ENCODE results near the gene B9D2. TPM values are rescaled to one million over a fixed set of nuclear protein-coding genes. Genes with fewer than 3 reads are reported as not detected.

The B9D2 gene
- total RNA-seq, 5 donors from 2014 or later (not counting 1 experiment from before 2014, with no cell fraction given), result 15.3 to 27.9 (median 16.4) TPM

DNA sequence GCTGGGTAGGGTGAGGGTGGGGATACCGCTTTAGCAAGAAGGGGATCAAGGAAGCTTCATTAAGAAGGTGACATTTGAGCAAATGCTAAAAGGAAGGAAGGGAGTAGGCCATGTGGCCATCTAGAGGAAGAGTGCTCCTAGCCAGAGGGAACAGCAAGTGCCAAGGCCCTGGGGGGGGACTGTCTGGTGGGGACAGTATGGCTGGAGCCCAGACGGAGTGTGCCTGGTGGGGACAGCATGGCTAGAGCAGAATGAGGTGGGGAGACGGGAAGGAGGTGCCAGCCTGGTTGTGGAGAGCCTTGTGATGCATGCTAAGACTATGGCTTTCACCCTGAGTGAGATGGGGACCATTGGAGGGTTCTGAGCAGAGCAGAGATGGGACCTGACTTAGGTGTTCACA lies 8.1 kb downstream of the B9D2 start:
- no peak for ATAC-seq (replicated peaks in 1 of 4)
- Histone ChIP-seq H3K27me3 (replicated peaks in 1 of 2; ENCODE audit: control insufficient read depth in 2 of 2, extremely low read depth in 1 of 2, insufficient read depth in 2 of 2, low read length in 1 of 2) (no peaks in the 10 kb centered on the region), H3K9me3 (no peaks in the 10 kb centered on the region), H3K4me1 (ENCODE audit: control insufficient read depth in 1 of 2, extremely low read depth in 1 of 2, insufficient read depth in 2 of 2, low read length in 2 of 2) (peaks cover 47 to 56% of the 10 kb centered on the region in 2 experiments), H3K4me3 (ENCODE audit: control insufficient read depth in 1 of 2, extremely low read depth in 1 of 2, low read length in 1 of 2) (peak overlapping the region in 1 of 2 donors; percentile 32), H3K27ac (ENCODE audit: low read length) (peak overlapping the region; percentile 80), H3K36me3 (ENCODE audit: control insufficient read depth in 2 of 2, extremely low read depth in 1 of 2, insufficient read depth in 1 of 2, low read length in 1 of 2) (no peaks in the 10 kb centered on the region)
- no peak for DNase-seq
- CTCF ChIA-PET, result interaction anchor here in 1 of 2 donors (0.7 to 2.7 kb wide), 4 partner anchors 9 to 634 kb away, joined by 3 to 17 read pairs (median 4); partner anchors contain the start of gene B9D2
- peak overlapping the region; percentile 93 to 98 for H3K27ac Mint-ChIP-seq
- POLR2A ChIA-PET, result interaction anchor here in 1 of 2 donors (0.7 to 1.1 kb wide), 2 partner anchors 8 to 53 kb away, joined by 3 to 6 read pairs; partner anchors contain the start of gene B9D2
- 69% methylated on average over 3 of the region's 3 CpGs for WGBS (ENCODE audit: insufficient coverage)
- H3K4me1 Mint-ChIP-seq, result peaks cover 58 to 62% (median 59%) of the 10 kb centered on the region in 3 donors
- H3K9me3 Mint-ChIP-seq, result no peaks in the 10 kb centered on the region
- peak overlapping the region; percentile 1 to 99 (median 1) for H3K4me3 Mint-ChIP-seq
- peaks cover 4% of the 10 kb centered on the region for H3K36me3 Mint-ChIP-seq
- no peaks in the 10 kb centered on the region for H3K27me3 Mint-ChIP-seq

DNA sequence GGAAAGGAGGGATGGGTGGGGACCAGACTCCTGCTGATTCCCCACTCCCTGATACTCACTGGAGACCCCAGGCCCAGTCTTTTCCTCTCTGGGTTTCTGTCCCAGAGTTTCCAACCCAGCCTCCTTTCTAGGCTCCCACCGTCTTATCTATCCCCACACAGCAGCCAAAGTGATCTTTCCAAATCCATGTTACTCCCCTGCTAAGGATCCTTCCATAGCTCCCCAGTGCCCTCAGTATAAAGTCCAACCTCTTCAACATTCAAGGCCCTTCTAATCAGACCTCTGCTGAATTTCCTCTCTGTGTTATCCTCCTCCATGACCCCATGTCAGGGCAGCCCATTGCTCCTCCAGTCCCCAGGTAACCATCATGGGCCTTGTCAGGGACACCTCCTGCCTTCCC lies 8.9 kb downstream of the B9D2 start:
- no peaks in the 10 kb centered on the region for H3K27me3 Mint-ChIP-seq
- H3K27ac ChIP-seq (ENCODE audit: low read length), result peak overlapping the region; percentile 80
- POLR2A ChIA-PET, result interaction anchor here (0.7 to 4.9 kb wide), 3 partner anchors 8 to 54 kb away, joined by 3 to 49 read pairs (median 6); partner anchors contain the start of gene B9D2 (in 2 of the 2)
- CTCF ChIA-PET, result interaction anchor here in 1 of 2 donors (0.7 to 2.7 kb wide), 3 partner anchors 10 to 633 kb away, joined by 3 to 17 read pairs (median 3); partner anchors contain the start of gene B9D2
- ATAC-seq (replicated peaks in 1 of 4), result no peak
- DNase-seq, result no peak
- H3K9me3 Mint-ChIP-seq, result no peaks in the 10 kb centered on the region
- peaks cover 54 to 63% of the 10 kb centered on the region in 2 experiments for H3K4me1 ChIP-seq (ENCODE audit: control insufficient read depth in 1 of 2, extremely low read depth in 1 of 2, insufficient read depth in 2 of 2, low read length in 2 of 2)
- no peaks in the 10 kb centered on the region for H3K27me3 ChIP-seq (replicated peaks in 1 of 2; ENCODE audit: control insufficient read depth in 2 of 2, extremely low read depth in 1 of 2, insufficient read depth in 2 of 2, low read length in 1 of 2)
- H3K27ac Mint-ChIP-seq, result peak overlapping the region; percentile 93 to 98
- H3K4me1 Mint-ChIP-seq, result peaks cover 57 to 67% (median 61%) of the 10 kb centered on the region in 3 donors
- peaks cover 4% of the 10 kb centered on the region for H3K36me3 Mint-ChIP-seq
- 100% methylated on average over 1 of the region's 1 CpG for WGBS (ENCODE audit: insufficient coverage)
- H3K4me3 Mint-ChIP-seq, result peak overlapping the region; percentile 26 to 99 (median 45)
- H3K9me3 ChIP-seq, result no peaks in the 10 kb centered on the region
- no peak overlapping the region for H3K4me3 ChIP-seq (ENCODE audit: control insufficient read depth in 1 of 2, extremely low read depth in 1 of 2, low read length in 1 of 2)
- no peaks in the 10 kb centered on the region for H3K36me3 ChIP-seq (ENCODE audit: control insufficient read depth in 2 of 2, extremely low read depth in 1 of 2, insufficient read depth in 1 of 2, low read length in 1 of 2)

DNA sequence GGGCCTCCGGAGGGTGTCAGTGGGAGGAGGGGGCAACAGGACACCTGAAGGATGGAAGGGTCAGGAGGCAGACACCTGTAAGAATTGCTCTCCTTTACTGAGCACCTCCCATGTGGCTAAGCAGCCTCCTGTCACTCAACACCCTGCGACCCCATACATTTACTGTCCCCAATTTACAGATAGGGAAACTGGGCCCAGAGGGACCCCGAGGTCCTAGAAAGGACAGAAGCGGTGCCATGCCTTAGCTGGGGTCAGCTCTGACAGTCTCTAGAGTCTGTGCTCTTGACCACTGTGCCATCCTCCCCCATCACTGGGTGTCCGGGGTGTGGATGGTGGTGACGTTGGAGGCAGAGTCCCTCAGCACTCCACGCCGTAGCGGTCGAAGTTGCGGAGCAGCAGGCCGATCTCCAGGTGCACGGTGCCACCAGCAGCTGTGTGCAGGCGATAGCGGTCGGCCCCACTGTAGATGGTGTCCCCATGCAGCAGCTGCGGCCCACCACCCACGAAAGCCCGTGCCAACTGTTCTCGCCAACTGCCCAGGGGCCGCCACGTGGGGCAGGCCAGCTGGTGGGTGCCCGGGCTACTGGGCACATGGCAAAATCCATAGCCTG lies 9.5 kb downstream of the B9D2 start:
- Histone ChIP-seq H3K27ac (ENCODE audit: low read length) (peak overlapping the region; percentile 80), H3K9me3 (no peaks in the 10 kb centered on the region), H3K36me3 (ENCODE audit: control insufficient read depth in 2 of 2, extremely low read depth in 1 of 2, insufficient read depth in 1 of 2, low read length in 1 of 2) (no peaks in the 10 kb centered on the region), H3K4me1 (ENCODE audit: control insufficient read depth in 1 of 2, extremely low read depth in 1 of 2, insufficient read depth in 2 of 2, low read length in 2 of 2) (peaks cover 60 to 66% of the 10 kb centered on the region in 2 experiments), H3K4me3 (ENCODE audit: control insufficient read depth in 1 of 2, extremely low read depth in 1 of 2, low read length in 1 of 2) (peak overlapping the region; percentile 32 to 51), H3K27me3 (replicated peaks in 1 of 2; ENCODE audit: control insufficient read depth in 2 of 2, extremely low read depth in 1 of 2, insufficient read depth in 2 of 2, low read length in 1 of 2) (no peaks in the 10 kb centered on the region)
- DNase-seq (peak in 1 of 35 experiments; percentile 9), ATAC-seq (replicated peaks in 1 of 4) (no peak)
- ChIA-PET POLR2A (interaction anchor here in 1 of 2 donors (4.9 kb wide), 1 partner anchor 9 kb away, joined by 49 read pairs; the partner anchor contains the start of gene B9D2), CTCF (interaction anchor here in 1 of 2 donors (2.7 kb wide), 1 partner anchor 11 kb away, joined by 17 read pairs; the partner anchor contains the start of gene B9D2)
- Mint-ChIP-seq H3K9me3 (no peaks in the 10 kb centered on the region), H3K27ac (peak overlapping the region; percentile 97), H3K27me3 (no peaks in the 10 kb centered on the region), H3K36me3 (peaks cover 6% of the 10 kb centered on the region), H3K4me3 (peak overlapping the region; percentile 70 to 99 (median 77)), H3K4me1 (peaks cover 59 to 68% (median 62%) of the 10 kb centered on the region in 3 donors)
- WGBS (ENCODE audit: insufficient coverage), result 96% methylated on average over 17 of the region's 23 CpGs

DNA sequence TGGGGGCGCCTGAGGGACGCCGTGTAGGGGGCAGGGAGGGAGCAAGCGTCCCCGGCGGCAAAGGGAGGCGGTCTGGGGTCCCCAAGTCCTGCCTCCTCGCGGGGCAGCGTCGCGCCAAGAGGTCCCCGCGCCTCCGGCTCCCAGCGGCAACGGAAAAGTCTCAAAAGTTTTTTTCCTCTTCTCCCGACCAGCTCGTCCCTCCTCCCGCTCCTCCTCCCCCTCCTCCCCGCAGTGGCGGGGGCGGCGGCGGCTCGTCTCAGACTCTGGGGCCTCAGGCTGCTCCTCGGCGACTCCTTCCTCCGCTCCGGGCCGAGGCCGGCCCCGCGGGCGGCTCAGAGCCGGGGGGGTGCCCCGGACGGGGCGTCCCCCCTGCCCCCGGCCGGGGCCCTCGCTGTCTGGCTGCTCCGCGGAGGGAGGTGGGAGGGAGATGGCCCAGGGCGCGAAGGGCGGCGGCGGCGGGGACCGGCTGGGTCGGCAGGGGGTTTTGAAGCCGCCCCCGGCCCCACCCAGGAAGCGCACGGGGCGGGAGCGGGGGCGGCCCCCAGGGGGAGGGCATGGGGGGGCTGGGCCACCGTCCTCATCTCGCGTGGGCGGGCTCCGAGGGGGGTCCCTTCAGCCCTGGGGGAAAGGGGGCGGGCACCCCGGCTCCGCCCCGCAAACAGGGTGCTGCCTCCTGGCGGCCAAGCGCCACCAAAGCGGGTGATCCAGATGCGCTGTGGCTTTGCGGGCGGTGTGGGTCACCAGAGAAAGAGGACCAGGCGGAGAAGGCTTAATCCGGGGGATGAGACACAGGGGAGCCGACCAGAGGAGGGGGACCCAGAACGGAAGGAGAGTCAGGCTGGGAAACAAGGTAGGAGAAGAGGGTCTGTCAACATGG lies 10.2 kb downstream of the B9D2 start, which contains the start of gene TGFB1:
Gene TGFB1 (minus strand): TSS at position 457 of the 877 bp plus-strand sequence. CDS start 878 bp downstream, outside the sequence.
- H3K4me1 ChIP-seq (ENCODE audit: control insufficient read depth in 1 of 2, extremely low read depth in 1 of 2, insufficient read depth in 2 of 2, low read length in 2 of 2), result peaks cover 67 to 72% of the 10 kb centered on the region in 2 experiments
- no peaks in the 10 kb centered on the region for H3K36me3 ChIP-seq (ENCODE audit: control insufficient read depth in 2 of 2, extremely low read depth in 1 of 2, insufficient read depth in 1 of 2, low read length in 1 of 2)
- CTCF ChIA-PET, result interaction anchor here in 1 of 2 donors (2.7 kb wide), 1 partner anchor 11 kb away, joined by 17 read pairs; the partner anchor contains the start of gene B9D2
- H3K27ac Mint-ChIP-seq, result peak within 1 kb of the TSS; percentile 97 to 98
- peak within 1 kb of the TSS; percentile 92 for H3K27ac ChIP-seq (ENCODE audit: low read length)
- DNase-seq (peak; percentile 86 to 97 (median 93)), ATAC-seq (replicated peaks in 1 of 4) (peak; percentile 59 to 73 (median 64))
- no peaks in the 10 kb centered on the region for H3K9me3 Mint-ChIP-seq
- H3K27me3 Mint-ChIP-seq, result no peaks in the 10 kb centered on the region
- POLR2A ChIA-PET, result interaction anchor here in 1 of 2 donors (1.0 to 4.9 kb wide), 2 partner anchors 10 to 26 kb away, joined by 4 to 49 read pairs; partner anchors contain the start of gene B9D2
- H3K4me3 ChIP-seq (ENCODE audit: control insufficient read depth in 1 of 2, extremely low read depth in 1 of 2, low read length in 1 of 2), result peak within 1 kb of the TSS; percentile 68 to 94
- H3K4me1 Mint-ChIP-seq, result peaks cover 63 to 75% (median 67%) of the 10 kb centered on the region in 3 donors
- H3K36me3 Mint-ChIP-seq, result peaks cover 11% of the 10 kb centered on the region
- no peaks in the 10 kb centered on the region for H3K9me3 ChIP-seq
- peak within 1 kb of the TSS; percentile 97 to 99 (median 99) for H3K4me3 Mint-ChIP-seq
- WGBS (ENCODE audit: insufficient coverage), result 0% methylated on average over 36 of the region's 78 CpGs
- H3K27me3 ChIP-seq (replicated peaks in 1 of 2; ENCODE audit: control insufficient read depth in 2 of 2, extremely low read depth in 1 of 2, insufficient read depth in 2 of 2, low read length in 1 of 2), result no peaks in the 10 kb centered on the region

DNA sequence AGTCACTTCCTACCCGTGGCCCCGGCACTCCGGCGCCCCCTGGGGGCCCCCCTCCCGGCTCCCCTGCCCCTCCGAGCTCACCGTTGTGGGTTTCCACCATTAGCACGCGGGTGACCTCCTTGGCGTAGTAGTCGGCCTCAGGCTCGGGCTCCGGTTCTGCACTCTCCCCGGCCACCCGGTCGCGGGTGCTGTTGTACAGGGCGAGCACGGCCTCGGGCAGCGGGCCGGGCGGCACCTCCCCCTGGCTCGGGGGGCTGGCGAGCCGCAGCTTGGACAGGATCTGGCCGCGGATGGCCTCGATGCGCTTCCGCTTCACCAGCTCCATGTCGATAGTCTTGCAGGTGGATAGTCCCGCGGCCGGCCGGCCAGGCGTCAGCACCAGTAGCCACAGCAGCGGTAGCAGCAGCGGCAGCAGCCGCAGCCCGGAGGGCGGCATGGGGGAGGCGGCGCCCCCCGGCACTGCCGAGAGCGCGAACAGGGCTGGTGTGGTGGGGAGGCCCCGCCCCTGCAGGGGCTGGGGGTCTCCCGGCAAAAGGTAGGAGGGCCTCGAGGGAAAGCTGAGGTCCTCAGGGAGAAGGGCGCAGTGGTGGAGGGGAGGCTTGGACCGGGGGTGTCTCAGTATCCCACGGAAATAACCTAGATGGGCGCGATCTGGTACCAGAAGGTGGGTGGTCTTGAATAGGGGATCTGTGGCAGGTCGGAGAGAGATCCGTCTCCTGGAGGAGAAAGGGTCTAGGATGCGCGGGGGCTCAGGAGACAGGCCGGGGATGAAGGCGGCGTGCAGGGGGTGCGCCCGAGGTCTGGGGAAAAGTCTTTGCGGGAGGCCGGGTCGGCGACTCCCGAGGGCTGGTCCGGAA lies 11.1 kb downstream of the B9D2 start:
- Histone ChIP-seq H3K9me3 (no peaks in the 10 kb centered on the region), H3K4me1 (ENCODE audit: control insufficient read depth in 1 of 2, extremely low read depth in 1 of 2, insufficient read depth in 2 of 2, low read length in 2 of 2) (peaks cover 60 to 72% of the 10 kb centered on the region in 2 experiments), H3K36me3 (ENCODE audit: control insufficient read depth in 2 of 2, extremely low read depth in 1 of 2, insufficient read depth in 1 of 2, low read length in 1 of 2) (peaks cover 0 to 5% of the 10 kb centered on the region in 2 donors), H3K27ac (ENCODE audit: low read length) (peak overlapping the region; percentile 92), H3K27me3 (replicated peaks in 1 of 2; ENCODE audit: control insufficient read depth in 2 of 2, extremely low read depth in 1 of 2, insufficient read depth in 2 of 2, low read length in 1 of 2) (no peaks in the 10 kb centered on the region), H3K4me3 (ENCODE audit: control insufficient read depth in 1 of 2, extremely low read depth in 1 of 2, low read length in 1 of 2) (peak overlapping the region; percentile 68 to 94)
- DNase-seq (peak; percentile 45 to 83 (median 70)), ATAC-seq (replicated peaks in 1 of 4) (peak; percentile 7 to 26 (median 20))
- peaks cover 59 to 75% (median 65%) of the 10 kb centered on the region in 3 donors for H3K4me1 Mint-ChIP-seq
- ChIA-PET CTCF (interaction anchor here (0.6 to 1.8 kb wide), 4 partner anchors 8 to 89 kb away, joined by 3 to 14 read pairs (median 7); partner anchors contain the start of genes B9D2 (in 1 of the 2) and HNRNPUL1 (in 1 of the 2)), POLR2A (interaction anchor here in 1 of 2 donors (0.9 to 4.9 kb wide), 4 partner anchors 11 to 26 kb away, joined by 4 to 49 read pairs (median 16); partner anchors contain the start of gene B9D2)
- H3K9me3 Mint-ChIP-seq, result no peaks in the 10 kb centered on the region
- H3K4me3 Mint-ChIP-seq, result peak overlapping the region; percentile 97 to 99 (median 99)
- H3K27me3 Mint-ChIP-seq, result no peaks in the 10 kb centered on the region
- peak overlapping the region; percentile 95 to 98 for H3K27ac Mint-ChIP-seq
- WGBS (ENCODE audit: insufficient coverage), result under 1% methylated on average over 71 of the region's 71 CpGs
- H3K36me3 Mint-ChIP-seq, result peaks cover 16% of the 10 kb centered on the region

All from T-cell (primary cell).